Measurements from ENCODE around the gene CDYL.

DNA sequence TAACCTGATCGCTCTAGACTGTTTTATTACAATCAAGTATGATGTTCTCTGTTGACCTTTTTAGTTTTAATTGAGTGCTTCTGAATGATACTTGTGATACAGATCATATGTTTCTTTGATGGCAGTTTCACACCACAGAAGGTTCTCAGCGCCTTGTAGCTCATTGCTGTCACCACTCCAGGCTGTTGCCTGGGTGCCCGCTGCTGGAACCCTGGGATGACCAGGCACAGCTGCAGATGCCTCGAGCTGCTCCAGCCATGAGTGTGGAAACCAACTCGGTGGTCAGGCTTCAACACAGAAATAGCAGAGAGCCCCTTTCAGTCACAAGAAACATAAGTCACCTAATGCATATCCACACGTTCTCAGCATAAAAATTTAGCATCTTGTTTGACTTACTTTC is 114.9 kb downstream of the CDYL start:
- TF ChIP-seq, protein P1, sequence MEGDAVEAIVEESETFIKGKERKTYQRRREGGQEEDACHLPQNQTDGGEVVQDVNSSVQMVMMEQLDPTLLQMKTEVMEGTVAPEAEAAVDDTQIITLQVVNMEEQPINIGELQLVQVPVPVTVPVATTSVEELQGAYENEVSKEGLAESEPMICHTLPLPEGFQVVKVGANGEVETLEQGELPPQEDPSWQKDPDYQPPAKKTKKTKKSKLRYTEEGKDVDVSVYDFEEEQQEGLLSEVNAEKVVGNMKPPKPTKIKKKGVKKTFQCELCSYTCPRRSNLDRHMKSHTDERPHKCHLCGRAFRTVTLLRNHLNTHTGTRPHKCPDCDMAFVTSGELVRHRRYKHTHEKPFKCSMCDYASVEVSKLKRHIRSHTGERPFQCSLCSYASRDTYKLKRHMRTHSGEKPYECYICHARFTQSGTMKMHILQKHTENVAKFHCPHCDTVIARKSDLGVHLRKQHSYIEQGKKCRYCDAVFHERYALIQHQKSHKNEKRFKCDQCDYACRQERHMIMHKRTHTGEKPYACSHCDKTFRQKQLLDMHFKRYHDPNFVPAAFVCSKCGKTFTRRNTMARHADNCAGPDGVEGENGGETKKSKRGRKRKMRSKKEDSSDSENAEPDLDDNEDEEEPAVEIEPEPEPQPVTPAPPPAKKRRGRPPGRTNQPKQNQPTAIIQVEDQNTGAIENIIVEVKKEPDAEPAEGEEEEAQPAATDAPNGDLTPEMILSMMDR (IDR thresholded peaks at IDR 0.05): no peak
- TF ChIP-seq POLR2A (IDR thresholded peaks at IDR 0.05): no peak
- no peak for TF ChIP-seq EP300 (IDR thresholded peaks at IDR 0.05)

Data from ovary (tissue), 3 donors.